HTR-8/SVneo (cell line): ENCODE measurements around the gene LRRC36.

ENCODE experiments used
- DNase-seq: peaks from one replicate; pipeline ENCODE4 v3.0.0; 2011; ENCODE audit warnings: low spot score, mixed read lengths; ENCODE audit not compliant: insufficient read length
- FAIRE-seq: peaks from 2 replicates; lab custom pipeline; 2011; peaks lifted over from hg19 to GRCh38; lab: Jason Lieb, UNC

LRRC36 gene

DNA sequence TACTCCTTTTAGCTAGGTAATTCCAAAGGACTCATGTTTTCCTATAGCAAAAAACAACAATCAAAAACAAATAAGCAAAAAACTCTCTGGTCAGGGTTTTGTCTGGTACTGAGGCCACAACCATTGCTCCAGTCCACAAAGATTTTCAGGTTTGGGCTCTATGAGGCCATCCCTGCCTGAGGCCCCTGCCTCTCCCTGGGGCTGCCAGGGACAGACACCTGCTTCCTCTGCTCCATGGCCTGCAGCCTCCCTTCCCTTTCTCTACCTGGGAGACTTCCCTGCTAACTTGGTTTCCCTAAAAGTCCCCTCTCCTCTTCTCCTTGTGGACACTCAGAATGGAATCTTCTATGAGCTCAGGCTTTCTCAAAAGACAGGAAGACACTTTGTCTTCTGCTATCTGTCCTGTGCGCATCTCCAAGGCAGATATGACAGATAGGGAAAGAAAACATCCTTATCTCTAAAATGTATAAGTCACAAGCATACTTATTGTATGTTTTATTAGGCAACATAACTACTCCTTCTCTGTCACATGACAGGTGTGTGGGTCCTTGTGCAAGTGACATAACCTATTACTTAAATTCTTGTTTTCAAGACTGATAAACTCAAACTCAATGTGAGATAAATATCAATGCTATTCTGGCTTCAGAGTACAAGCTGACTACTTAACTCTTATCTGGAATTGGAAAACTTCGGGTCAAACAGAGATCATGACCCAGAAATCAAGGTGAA is 90.9 kb downstream of the LRRC36 start:
- FAIRE-seq = no peak
- no peak for DNase-seq

DNA sequence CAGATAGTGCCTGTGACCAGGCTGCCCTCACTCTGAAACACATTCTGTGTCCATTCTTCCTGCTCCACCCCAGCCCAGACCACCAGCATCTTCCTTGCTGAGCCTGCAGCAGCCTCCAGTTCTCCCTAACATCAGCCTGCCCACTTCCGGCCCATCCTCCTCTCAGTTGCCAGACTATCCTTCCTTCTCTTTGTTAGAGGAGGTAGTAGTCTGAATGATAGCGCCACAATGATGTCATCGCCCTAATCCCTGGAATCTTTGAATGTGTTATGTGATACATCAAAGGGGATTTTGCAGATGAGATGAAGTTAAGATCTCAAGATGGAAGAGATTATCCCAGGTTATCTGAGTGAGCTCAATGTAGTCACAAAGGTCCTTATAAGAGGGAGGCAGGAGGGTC is 92.9 kb downstream of the LRRC36 start:
- FAIRE-seq (no peak), DNase-seq (no peak)

- no peak for FAIRE-seq
- no peak for DNase-seq
Observed at GRCh38 chr16:67419931-67420330, 93.3 kb downstream of the LRRC36 start.

DNA sequence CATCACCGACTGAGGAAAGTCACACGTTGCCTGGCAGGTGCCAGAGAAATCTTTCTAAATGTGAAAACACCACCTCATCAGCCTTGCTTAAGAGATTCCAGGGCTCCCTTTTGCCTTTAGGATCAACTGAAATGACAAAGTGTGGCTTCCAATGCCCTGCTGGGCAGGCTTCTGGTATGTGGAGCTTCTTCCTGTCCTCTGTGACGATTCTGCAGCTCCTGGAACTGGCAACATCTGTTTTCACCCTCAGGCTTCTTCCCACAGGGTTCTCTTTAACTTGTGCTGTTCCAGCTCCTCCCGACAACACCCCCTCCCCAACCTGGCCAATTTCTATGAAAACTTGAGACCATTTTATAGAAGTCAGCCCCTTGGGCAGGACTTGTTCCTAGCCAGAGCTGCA is 94.4 kb downstream of the LRRC36 start:
- FAIRE-seq = no peak
- no peak for DNase-seq

DNA sequence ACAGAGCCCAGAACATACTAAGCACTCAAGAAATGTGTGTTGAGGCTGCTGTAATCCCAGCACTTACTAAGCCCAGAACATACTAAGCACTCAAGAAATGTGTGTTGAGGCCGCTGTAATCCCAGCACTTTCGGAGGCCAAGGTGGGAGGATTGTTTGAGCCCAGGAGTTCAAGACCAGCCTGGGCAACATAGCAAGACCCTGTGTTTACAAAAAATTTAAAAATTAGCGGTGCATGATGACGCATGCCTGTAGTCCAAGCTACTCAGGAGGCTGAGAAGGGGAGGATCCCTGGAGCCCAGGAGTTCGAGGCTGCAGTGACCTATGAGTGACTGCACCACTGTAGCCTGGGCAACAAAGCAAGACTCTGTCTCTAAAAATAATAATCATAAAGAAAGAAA is 96.4 kb downstream of the LRRC36 start:
- no peak for FAIRE-seq
- no peak for DNase-seq

GRCh38 chr16:67423611-67424260 is 97.1 kb downstream of the LRRC36 start:
- no peak for FAIRE-seq

GRCh38 chr16:67424261-67424615 is 97.6 kb downstream of the LRRC36 start:
- FAIRE-seq = no peak
- DNase-seq = no peak

More at GRCh38 chr16:67423611-67424260, 97.1 kb downstream of the LRRC36 start:
- DNase-seq = no peak

DNA sequence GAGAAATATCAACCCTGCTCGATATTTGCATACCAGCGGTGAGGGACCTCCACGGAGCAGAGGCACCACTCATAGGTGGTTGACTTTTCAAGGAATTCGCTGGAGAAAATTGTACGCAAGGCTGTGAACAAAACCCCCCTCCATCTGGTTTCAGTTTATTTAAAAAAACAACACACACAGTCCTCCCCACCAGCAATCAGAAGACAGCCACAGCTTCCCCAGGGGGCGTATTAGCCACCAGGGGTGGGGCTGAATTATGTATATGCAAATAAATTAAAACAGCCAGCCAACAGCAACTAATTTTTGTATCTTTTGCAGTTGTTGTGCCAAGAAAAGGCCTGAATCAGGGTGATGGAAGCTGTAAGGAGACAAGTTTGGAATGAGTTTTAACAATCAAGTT is 98.4 kb downstream of the LRRC36 start:
- FAIRE-seq (no peak), DNase-seq (no peak)

DNA sequence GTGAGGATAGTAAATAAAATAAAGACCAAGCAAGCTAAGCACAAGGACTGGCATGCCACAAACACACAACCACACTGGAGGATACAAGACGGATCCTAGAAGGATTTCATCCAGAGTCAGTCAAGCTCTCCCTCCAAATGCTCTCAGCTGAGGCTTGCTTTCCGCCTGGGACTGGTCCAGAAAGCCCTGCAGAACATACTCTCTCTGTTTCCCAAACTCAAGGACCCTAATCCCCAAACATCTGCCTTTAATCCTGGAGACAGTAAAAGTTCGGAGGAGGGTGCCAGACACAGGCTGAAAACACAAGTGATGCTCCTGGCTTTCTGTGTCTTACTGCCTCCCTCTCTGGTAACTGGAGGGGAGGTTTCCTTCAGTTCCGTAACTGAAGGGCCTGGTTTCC is 99.0 kb downstream of the LRRC36 start:
- no peak for FAIRE-seq
- DNase-seq = no peak

GRCh38 chr16:67426022-67426421 is 99.4 kb downstream of the LRRC36 start:
- DNase-seq = no peak
- FAIRE-seq = no peak

DNA sequence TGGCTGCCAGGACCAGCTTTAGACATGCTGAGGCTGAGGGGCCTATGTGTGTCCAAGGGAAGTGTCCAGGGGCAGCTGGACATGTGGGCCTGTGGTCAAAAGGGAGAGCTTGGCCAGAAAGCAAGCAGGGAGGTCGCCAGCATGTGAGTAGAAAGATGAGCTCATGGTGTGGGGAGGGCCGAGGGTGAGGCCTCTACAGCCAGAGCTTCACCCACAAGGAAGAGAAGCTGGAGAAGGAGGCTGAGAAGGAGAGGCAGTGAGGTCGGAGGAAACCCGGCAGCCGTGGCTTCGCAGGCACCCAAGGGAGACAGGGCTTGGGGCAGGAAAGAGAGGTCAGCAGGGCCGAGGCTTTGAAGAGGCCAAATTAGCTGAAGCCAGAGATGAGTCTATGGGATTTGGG is 100.3 kb downstream of the LRRC36 start:
- FAIRE-seq (no peak), DNase-seq (no peak)

DNA sequence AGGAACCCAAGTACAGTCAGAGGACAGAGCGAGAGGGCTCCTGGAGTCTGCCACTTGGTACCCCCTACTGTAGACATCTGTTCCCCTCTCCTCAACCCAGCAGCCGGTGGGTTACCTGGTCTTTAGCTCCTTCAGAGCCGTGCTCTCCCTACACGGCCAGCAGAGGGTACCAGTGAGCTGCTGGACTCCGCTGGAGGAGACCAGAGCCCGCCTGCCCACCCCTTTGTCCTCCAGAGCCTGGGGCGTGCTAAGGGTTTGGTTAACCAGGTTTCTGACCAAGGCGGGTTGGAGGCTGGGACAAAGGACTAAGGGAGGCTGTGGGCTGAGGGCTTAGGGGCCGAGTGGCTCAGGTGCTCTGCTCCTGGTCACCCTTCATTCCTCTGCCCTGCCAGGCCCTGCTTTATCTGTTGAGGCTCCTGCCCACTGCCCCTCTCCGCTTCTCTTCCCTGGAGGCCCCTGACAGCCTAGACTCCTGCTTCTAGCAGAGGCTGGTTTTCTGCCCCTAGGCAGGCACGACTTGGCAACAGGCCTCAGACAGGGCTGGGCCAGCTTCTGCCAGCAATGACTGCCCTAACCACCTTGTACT is 101.6 kb downstream of the LRRC36 start:
- DNase-seq (peak; percentile 89), FAIRE-seq (no peak)

- FAIRE-seq (peak; percentile 31), DNase-seq (no peak)
Observed at GRCh38 chr16:67429053-67429798, 102.6 kb downstream of the LRRC36 start.

GRCh38 chr16:67429799-67430503 is 103.3 kb downstream of the LRRC36 start:
- no peak for FAIRE-seq
- no peak for DNase-seq

DNA sequence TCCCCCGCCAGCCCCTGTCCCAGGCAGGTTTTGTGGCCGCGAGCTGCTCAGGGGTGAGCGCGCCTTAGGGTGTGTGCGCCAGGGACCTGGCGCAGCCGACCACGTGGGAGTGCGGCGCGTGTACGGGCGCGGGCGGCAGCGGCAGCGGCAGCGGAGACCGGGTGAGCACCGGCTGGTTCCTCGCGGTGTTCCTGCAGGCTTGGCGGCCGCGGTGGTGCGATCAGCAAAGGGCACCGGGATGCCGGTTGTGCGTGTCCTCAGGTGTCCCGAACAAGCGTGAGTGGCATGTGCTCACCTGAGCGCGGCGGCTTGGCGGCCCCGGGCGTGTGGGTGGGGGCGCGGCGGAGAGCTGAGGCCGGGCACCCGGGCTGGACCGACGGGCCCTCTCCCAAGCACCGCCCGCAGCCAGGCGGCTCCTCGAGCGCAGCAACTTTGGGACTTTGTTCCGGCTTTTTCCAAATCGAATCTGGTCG is 103.9 kb downstream of the LRRC36 start:
- FAIRE-seq (peak; percentile 9), DNase-seq (no peak)

- DNase-seq (peak; percentile 58), FAIRE-seq (peak; percentile 79)
Observed at GRCh38 chr16:67430977-67431774, 104.6 kb downstream of the LRRC36 start, which contains the start of gene HSD11B2. TSS of gene HSD11B2 (plus strand) at chr16:67431121. CDS start at chr16:67431249, 128 bp downstream.

DNA sequence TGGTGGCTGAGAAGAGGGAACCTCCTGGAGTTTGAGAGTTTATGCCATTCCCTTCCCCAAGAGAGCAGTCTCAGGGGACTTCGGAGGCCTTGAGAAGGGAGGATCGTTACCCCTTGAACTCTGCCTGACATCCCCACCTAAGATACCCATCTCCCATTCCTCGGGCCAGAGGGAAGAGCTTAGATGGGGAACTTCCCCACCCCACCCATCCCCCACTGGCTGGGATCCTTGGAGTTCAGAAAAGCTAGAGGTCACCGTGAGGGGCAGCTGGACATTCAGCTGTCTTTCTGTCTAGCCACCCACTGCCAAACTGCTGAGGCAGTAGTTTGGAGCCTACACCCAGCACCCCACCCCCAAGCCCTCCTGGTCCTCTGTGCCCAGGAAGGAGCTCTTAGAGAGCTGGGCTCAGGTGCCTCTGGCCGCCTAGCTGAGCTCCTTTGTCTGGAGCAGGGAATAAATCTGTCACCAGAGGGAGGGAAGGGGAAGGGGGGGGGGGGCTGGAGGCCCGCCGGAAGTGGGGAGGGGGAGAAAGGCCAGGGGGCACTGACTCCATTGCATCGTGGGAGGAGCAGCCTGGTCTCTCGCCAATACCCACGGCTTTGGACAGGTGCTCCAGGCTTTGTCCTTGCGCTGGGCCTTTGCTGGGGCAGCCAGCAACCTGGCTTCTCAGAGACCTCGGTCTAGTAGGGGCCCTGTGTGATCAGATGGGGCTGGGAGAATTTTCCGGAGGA is 105.3 kb downstream of the LRRC36 start:
- no peak for FAIRE-seq
- no peak for DNase-seq

GRCh38 chr16:67432506-67432890 is 105.9 kb downstream of the LRRC36 start:
- DNase-seq = no peak
- FAIRE-seq = no peak
